Vagina (tissue), 2 donors: ENCODE measurements around the gene HECTD4. TPM values are rescaled to one million over a fixed set of nuclear protein-coding genes. Genes with fewer than 3 reads are reported as not detected.

Experiments used
- DNase-seq, 2 donors: peaks; one replicate each; pipeline ENCODE4 v3.0.0-alpha.2; 2017; ENCODE audit errors: extremely low spot score in 2 of 2
- H3K27ac ChIP-seq: fragments of 200-600 bp; sonication (generic); one replicate; pipeline ENCODE4 v1.5.1; 2019
- H3K27me3 ChIP-seq: fragments of 200-600 bp; sonication (generic); one replicate; pipeline ENCODE4 v1.5.1; 2019
- H3K36me3 ChIP-seq, 2 donors: fragments of 200-600 bp; sonication (generic); one replicate each; pipeline ENCODE4 v1.5.1; 2017 to 2019
- H3K4me1 ChIP-seq: fragments of 200-600 bp; sonication (generic); one replicate; pipeline ENCODE4 v1.5.1; 2019
- H3K4me3 ChIP-seq, 2 donors: fragments of 200-600 bp; sonication (generic); 1 replicate in 1 of 2; 2 replicates in 1 of 2; pipeline ENCODE4 v1.5.1; 2016 to 2019
- H3K9me3 ChIP-seq: fragments of 200-600 bp; sonication (generic); one replicate; pipeline ENCODE4 v1.5.1; 2019
- CTCF ChIP-seq, 3 experiments: fragments of 450-650 bp in 2 of 3; fragments of 200-600 bp in 1 of 3; sonication (generic) in 1 of 3; IDR thresholded peaks; one replicate each; pipeline ENCODE4 v1.5.1; 2017 to 2019; ENCODE audit warnings: antibody characterized with exemption in 3 of 3, mild to moderate bottlenecking in 2 of 3, moderate library complexity in 2 of 3
- POLR2A ChIP-seq, 2 donors: fragments of 450-650 bp; IDR thresholded peaks; one replicate each; pipeline ENCODE4 v1.6.1; 2017; ENCODE audit warnings: antibody characterized with exemption in 2 of 2, mild to moderate bottlenecking in 2 of 2, moderate library complexity in 2 of 2
- POLR2AphosphoS5 ChIP-seq, 2 donors: sonication (generic); formaldehyde crosslinking; IDR thresholded peaks; one replicate each; pipeline ENCODE4 v1.9.0; 2017; ENCODE audit warnings: antibody characterized with exemption in 2 of 2, mild to moderate bottlenecking in 2 of 2, low read depth in 1 of 2; ENCODE audit not compliant: insufficient read depth in 1 of 2
- intact Hi-C: fragments of 100-400 bp; cut with DNase I; formaldehyde crosslinking; loops from one replicate; pipeline ENCODE4 v1.15.1; 2023
- total RNA-seq: library from RNA; depleted of rRNA; stranded (reverse); fragments of >200 nt; gene quantifications from one replicate; pipeline ENCODE4 v1.2.3, GENCODE V29; 2016

HECTD4 gene
- total RNA-seq, 1 donor from 2014 or later = 79.6 TPM

- peaks cover 0 to 46% of the 10 kb centered on the region in 2 donors for H3K36me3 ChIP-seq
- no peak for DNase-seq
- no peaks in the 10 kb centered on the region for H3K9me3 ChIP-seq
- intact Hi-C loops = no loop called here
- TF ChIP-seq POLR2A (IDR thresholded peaks at IDR 0.05) (no peak), CTCF (IDR thresholded peaks at IDR 0.05) (no peak), POLR2AphosphoS5 (IDR thresholded peaks at IDR 0.05; ENCODE audit: insufficient read depth in 1 of 2, low read depth in 1 of 2) (no peak)
- H3K27me3 ChIP-seq = no peaks in the 10 kb centered on the region
- no peak overlapping the region for H3K27ac ChIP-seq
- peaks cover 21% of the 10 kb centered on the region for H3K4me1 ChIP-seq
- no peak overlapping the region for H3K4me3 ChIP-seq
Observed at GRCh38 chr12:112188130-112188830, 194.0 kb downstream of the HECTD4 start.

GRCh38 chr12:112185093-112185923, 196.9 kb downstream of the HECTD4 start:
- H3K4me3 ChIP-seq = no peak overlapping the region
- peaks cover 0 to 40% of the 10 kb centered on the region in 2 donors for H3K36me3 ChIP-seq
- H3K9me3 ChIP-seq = no peaks in the 10 kb centered on the region
- no peak for DNase-seq
- H3K27ac ChIP-seq = no peak overlapping the region
- TF ChIP-seq POLR2A (IDR thresholded peaks at IDR 0.05) (no peak), CTCF (IDR thresholded peaks at IDR 0.05) (no peak), POLR2AphosphoS5 (IDR thresholded peaks at IDR 0.05; ENCODE audit: insufficient read depth in 1 of 2, low read depth in 1 of 2) (no peak)
- no peaks in the 10 kb centered on the region for H3K27me3 ChIP-seq
- no peaks in the 10 kb centered on the region for H3K4me1 ChIP-seq
- intact Hi-C loops = no loop called here

GRCh38 chr12:112184056-112184887, 198.0 kb downstream of the HECTD4 start:
- Histone ChIP-seq H3K36me3 (peaks cover 0 to 49% of the 10 kb centered on the region in 2 donors), H3K4me1 (no peaks in the 10 kb centered on the region), H3K9me3 (no peaks in the 10 kb centered on the region), H3K4me3 (no peak overlapping the region), H3K27me3 (no peaks in the 10 kb centered on the region), H3K27ac (no peak overlapping the region)
- DNase-seq = no peak
- intact Hi-C loops = no loop called here
- TF ChIP-seq POLR2A (IDR thresholded peaks at IDR 0.05) = no peak
- TF ChIP-seq POLR2AphosphoS5 (IDR thresholded peaks at IDR 0.05; ENCODE audit: insufficient read depth in 1 of 2, low read depth in 1 of 2) = no peak
- TF ChIP-seq CTCF (IDR thresholded peaks at IDR 0.05) = no peak

GRCh38 chr12:112183141-112184021, 198.8 kb downstream of the HECTD4 start:
- peaks cover 0 to 53% of the 10 kb centered on the region in 2 donors for H3K36me3 ChIP-seq
- intact Hi-C loops = no loop called here
- no peaks in the 10 kb centered on the region for H3K9me3 ChIP-seq
- no peak overlapping the region for H3K4me3 ChIP-seq
- DNase-seq = no peak
- TF ChIP-seq POLR2AphosphoS5 (IDR thresholded peaks at IDR 0.05; ENCODE audit: insufficient read depth in 1 of 2, low read depth in 1 of 2) (no peak), POLR2A (IDR thresholded peaks at IDR 0.05) (no peak), CTCF (IDR thresholded peaks at IDR 0.05) (no peak)
- no peak overlapping the region for H3K27ac ChIP-seq
- H3K4me1 ChIP-seq = no peaks in the 10 kb centered on the region
- no peaks in the 10 kb centered on the region for H3K27me3 ChIP-seq
